HUES48 (cell line): Measurements from ENCODE around the gene RBM8A.

Source experiments
- H3K27ac ChIP-seq: one replicate; pipeline ENCODE4 v1.7.0; 2013; ENCODE audit warnings: low read depth, low read length, inconsistent platforms
- H3K27me3 ChIP-seq: 2 replicates; pipeline ENCODE4 v1.6.1; 2013; ENCODE audit warnings: mild to moderate bottlenecking, low read length; ENCODE audit not compliant: control insufficient read depth, insufficient read depth
- H3K36me3 ChIP-seq: 2 replicates; pipeline ENCODE4 v1.6.1; 2013; ENCODE audit warnings: low read length; ENCODE audit not compliant: control insufficient read depth, insufficient read depth
- H3K4me1 ChIP-seq: 2 replicates; pipeline ENCODE4 v1.6.1; 2013; ENCODE audit warnings: mild to moderate bottlenecking, low read length; ENCODE audit not compliant: control insufficient read depth, insufficient read depth
- H3K4me3 ChIP-seq: 2 replicates; pipeline ENCODE4 v1.5.1; 2013; ENCODE audit warnings: mild to moderate bottlenecking, low read depth, low read length
- H3K9ac ChIP-seq: 2 replicates; pipeline ENCODE4 v1.6.1; 2013; ENCODE audit warnings: mild to moderate bottlenecking, low read depth, low read length, moderate library complexity
- H3K9me3 ChIP-seq: 2 replicates; pipeline ENCODE4 v1.6.1; 2013; ENCODE audit warnings: low read length; ENCODE audit not compliant: control insufficient read depth, insufficient read depth

The RBM8A gene

DNA sequence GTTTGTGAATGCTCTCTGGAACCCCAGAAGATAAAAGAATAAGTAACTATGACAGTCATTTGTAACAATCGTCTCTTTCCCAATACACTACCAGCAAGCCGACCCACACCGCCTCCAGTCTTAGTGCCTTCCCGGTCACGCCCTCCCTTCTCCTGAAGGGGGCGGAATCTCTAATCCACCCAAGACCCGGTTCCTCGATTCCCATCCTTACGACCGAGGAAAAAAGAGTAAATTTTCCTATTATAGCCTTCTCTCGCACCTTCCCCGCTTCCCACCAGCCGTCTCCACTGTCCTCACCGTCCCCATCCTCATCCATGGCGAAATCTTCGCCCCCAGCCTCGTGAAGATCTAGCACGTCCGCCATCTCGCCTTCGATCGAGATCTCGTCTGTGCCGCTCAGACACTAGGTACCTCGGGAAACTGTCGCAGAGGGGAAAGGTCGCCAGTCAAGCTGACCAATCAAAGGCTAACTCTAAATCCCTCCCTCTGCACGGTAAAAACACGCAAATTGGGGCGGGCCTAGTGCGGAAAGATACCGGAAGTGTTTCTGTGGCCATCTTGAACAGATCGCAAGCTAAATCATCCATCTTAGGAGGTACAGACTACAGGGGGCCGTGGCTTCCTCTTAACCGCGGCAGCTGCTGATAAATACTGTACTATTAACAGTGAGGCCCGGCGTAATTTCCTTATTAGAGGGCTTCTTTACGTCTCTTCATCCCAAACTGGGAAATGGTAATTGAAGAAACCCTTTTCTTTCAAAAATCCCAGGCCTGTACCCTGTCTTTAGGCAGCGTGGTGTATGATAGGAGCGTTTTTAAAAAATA, at the start of gene RBM8A:
RBM8A (minus strand) TSS at position 422 of the 824 bp plus-strand sequence; CDS start at position 364, 58 bp downstream.
- Histone ChIP-seq H3K4me1 (peaks cover 4% of the 10 kb centered on the region), H3K36me3 (peaks cover 28% of the 10 kb centered on the region)

DNA sequence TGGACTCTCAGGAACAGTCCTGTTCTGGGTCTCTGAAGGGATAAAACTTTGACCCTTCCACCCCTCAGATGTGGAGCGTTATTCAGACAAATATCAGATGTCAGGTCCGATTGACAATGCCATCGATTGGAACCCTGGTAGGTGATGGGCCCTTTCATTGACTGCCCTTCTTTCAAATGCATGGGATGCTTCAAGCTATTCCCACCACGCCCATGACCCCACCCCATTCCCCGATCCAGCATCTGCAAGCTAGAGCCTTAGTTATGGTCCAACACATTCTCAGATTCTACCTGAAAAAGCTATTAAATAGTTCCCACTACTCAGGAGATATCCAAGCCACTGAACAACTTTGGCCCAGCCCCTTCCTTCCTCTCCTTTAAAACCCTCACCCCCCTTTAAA, 49.7 kb upstream of the RBM8A start:
- H3K9me3 ChIP-seq = no peaks in the 10 kb centered on the region
- no peak overlapping the region for H3K27ac ChIP-seq
- no peaks in the 10 kb centered on the region for H3K36me3 ChIP-seq
- no peaks in the 10 kb centered on the region for H3K27me3 ChIP-seq
- H3K4me1 ChIP-seq = peaks cover 27% of the 10 kb centered on the region
- H3K4me3 ChIP-seq = no peak overlapping the region
- no peak overlapping the region for H3K9ac ChIP-seq

More for the DNA sequence above, at the start of gene RBM8A:
- H3K9ac ChIP-seq = peak within 1 kb of the TSS; percentile 90
- H3K4me3 ChIP-seq = peak within 1 kb of the TSS; percentile 93
- H3K27me3 ChIP-seq = no peaks in the 10 kb centered on the region
- H3K9me3 ChIP-seq = no peaks in the 10 kb centered on the region
- H3K27ac ChIP-seq = peak within 1 kb of the TSS; percentile 96

DNA sequence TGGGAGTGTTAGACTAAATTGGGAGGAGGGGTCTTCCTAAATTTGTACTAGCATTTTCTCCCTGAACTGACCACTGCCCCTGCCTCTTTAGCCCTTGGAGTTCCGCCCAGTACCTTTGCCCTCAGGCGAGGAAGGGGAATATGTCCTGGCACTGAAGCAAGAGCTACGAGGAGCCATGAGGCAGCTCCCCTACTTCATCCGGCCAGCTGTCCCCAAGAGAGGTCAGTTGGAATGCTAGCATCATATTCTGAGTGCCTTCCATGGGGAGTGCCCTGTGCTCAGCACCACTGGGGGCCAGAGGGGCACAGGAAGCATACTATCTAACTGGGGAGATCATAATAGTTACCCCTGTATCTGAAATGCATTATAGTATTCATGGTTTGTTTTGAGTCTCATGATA, 47.9 kb upstream of the RBM8A start:
- Histone ChIP-seq H3K4me1 (peaks cover 27% of the 10 kb centered on the region), H3K9ac (no peak overlapping the region), H3K27me3 (no peaks in the 10 kb centered on the region), H3K36me3 (no peaks in the 10 kb centered on the region), H3K4me3 (no peak overlapping the region), H3K27ac (no peak overlapping the region), H3K9me3 (no peaks in the 10 kb centered on the region)

DNA sequence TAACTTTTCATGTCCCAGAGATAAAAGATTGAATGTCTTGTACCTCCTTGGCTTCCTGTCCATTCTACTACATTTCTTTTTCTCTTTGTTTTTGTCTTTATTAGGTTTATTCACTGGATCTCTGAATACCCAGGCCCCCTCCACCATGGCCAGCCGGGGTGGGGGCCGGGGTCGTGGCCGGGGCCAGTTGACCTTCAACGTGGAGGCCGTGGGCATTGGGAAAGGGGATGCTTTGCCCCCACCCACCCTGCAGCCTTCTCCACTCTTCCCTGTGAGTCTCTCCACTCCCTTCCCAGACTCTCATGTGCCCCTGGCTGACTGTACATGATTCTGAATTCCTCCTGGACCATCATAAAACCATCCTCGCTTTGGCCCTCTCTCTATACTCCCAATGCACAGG, 47.4 kb upstream of the RBM8A start:
- H3K27me3 ChIP-seq = no peaks in the 10 kb centered on the region
- no peaks in the 10 kb centered on the region for H3K9me3 ChIP-seq
- peaks cover 24% of the 10 kb centered on the region for H3K4me1 ChIP-seq
- no peak overlapping the region for H3K4me3 ChIP-seq
- H3K36me3 ChIP-seq = no peaks in the 10 kb centered on the region
- H3K27ac ChIP-seq = no peak overlapping the region
- no peak overlapping the region for H3K9ac ChIP-seq

DNA sequence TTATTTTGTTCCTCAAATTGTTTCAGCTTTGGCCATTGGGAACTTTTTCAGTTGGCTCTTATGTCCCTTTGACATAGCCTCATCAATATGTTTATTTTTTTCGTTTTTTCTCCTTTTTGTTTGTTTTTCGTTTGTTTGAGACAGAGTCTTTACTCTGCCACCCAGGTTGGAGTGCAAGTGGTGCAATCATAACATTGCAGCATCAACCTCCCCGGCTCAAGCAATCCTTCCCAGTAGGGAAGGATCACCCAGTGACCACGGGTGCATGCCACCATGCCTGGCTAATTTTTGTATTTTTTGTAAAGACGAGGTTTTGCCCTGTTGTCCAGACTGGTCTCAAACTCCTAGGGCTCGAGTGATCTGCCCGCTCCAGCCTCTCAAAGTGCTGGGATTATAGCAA, 45.3 kb upstream of the RBM8A start:
- H3K9me3 ChIP-seq = no peaks in the 10 kb centered on the region
- no peaks in the 10 kb centered on the region for H3K36me3 ChIP-seq
- no peak overlapping the region for H3K4me3 ChIP-seq
- no peak overlapping the region for H3K27ac ChIP-seq
- H3K4me1 ChIP-seq = peaks cover 6% of the 10 kb centered on the region
- H3K27me3 ChIP-seq = no peaks in the 10 kb centered on the region
- H3K9ac ChIP-seq = no peak overlapping the region

DNA sequence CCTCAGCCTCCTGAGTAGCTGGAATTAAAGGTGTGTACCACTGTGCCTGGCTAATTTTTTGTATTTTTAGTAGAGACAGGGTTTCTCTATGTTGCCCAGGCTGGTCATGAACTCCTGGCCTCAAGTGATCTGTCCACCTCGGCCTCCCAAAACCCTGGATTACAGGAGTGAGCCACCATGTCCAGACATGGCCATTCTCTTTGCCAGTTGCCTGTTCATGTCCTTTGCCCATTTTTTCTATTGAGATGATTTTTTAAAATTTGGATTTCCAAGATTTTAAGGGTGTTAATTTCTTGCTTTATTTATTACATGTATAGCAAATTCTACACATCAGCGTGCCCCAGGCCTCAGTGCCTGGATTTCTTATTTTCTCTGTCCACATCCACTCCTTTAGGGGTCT, 40.0 kb upstream of the RBM8A start:
- Histone ChIP-seq H3K9ac (no peak overlapping the region), H3K9me3 (no peaks in the 10 kb centered on the region), H3K4me1 (peaks cover 12% of the 10 kb centered on the region), H3K27me3 (peaks cover 20% of the 10 kb centered on the region), H3K4me3 (no peak overlapping the region), H3K36me3 (no peaks in the 10 kb centered on the region), H3K27ac (no peak overlapping the region)

DNA sequence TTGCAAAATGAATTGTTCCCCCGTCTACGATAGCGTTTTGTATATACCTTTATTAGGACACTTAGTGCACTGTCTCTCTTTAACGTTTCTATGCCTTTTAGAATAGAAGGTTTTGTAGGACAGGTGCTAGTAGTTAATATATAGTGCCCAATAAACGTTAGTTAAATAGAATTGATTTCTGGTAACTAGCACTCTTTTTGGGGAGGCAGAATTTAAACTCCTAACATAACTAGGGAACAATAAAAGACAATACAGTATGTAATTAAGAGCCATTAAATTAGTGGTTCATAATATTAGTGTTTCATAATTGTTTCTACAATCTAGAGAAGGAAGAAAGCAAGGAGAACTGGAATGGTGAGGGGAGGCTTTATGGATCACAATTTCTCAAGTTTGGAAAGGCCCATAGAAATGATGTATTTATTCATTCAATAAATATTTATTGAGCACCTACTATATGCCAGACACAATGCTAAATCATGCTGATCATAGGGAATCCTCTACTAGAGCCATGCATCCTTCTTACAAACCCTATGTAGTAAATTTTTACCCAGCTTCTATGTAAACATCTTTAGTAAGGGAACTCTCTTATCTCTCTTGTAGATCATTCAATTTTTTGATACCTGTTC, 37.9 kb upstream of the RBM8A start:
- H3K27ac ChIP-seq = no peak overlapping the region
- H3K9ac ChIP-seq = no peak overlapping the region
- peaks cover 40% of the 10 kb centered on the region for H3K27me3 ChIP-seq
- H3K4me3 ChIP-seq = peak overlapping the region; percentile 79
- no peaks in the 10 kb centered on the region for H3K36me3 ChIP-seq
- no peaks in the 10 kb centered on the region for H3K9me3 ChIP-seq
- H3K4me1 ChIP-seq = peaks cover 12% of the 10 kb centered on the region

DNA sequence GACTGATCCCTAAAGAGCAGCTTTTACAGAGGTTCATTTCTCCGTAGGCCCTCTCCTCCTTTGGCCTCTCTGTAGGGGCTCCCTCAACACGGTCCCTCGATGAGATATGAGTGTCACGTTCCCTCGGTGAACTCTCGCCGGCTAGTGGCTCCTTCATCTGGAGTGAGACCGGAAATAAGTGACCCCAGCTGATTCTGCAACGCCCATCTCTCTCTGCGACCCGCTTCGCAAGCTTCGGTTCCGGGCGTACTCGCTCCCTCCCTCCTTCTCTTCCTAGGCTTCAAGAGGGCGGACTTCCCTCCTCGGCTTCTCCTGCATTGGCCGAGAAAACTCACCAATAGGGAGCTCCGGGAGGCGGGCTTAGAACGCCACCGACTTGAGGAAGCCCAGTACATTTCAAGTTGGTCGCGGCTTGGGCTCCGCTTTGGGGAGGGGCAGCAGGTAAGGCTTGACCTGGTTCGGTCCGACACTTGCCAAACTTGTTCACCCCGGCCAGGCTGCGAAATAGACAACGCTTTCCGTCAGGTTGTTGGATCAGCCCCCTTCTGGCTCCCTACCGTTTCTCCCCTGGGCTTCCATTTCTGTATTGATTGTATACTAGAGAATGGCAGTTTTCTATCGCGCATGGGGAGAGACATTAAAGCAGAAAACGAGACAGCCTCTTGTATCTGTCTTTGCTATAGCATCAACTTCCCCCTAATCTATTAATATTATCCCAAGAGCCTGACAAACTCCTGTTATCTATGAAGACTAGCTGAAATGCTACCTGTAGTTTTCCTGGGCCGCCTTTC, 37.2 kb upstream of the RBM8A start, which contains the start of the genes ANKRD34A and POLR3GL:
ANKRD34A (minus strand) TSS at position 248 of the 791 bp plus-strand sequence. CDS start 2,816 bp downstream, outside the sequence.
POLR3GL (plus strand) TSS at position 363 of the 791 bp plus-strand sequence. CDS start 10,176 bp downstream, outside the sequence.
- H3K27ac ChIP-seq = peak within 1 kb of the TSS; percentile 32
- no peaks in the 10 kb centered on the region for H3K36me3 ChIP-seq
- peak within 1 kb of the TSS; percentile 79 for H3K4me3 ChIP-seq
- H3K27me3 ChIP-seq = peaks cover 47% of the 10 kb centered on the region
- H3K9ac ChIP-seq = no peak within 1 kb of the TSS
- peaks cover 16% of the 10 kb centered on the region for H3K4me1 ChIP-seq
- no peaks in the 10 kb centered on the region for H3K9me3 ChIP-seq

DNA sequence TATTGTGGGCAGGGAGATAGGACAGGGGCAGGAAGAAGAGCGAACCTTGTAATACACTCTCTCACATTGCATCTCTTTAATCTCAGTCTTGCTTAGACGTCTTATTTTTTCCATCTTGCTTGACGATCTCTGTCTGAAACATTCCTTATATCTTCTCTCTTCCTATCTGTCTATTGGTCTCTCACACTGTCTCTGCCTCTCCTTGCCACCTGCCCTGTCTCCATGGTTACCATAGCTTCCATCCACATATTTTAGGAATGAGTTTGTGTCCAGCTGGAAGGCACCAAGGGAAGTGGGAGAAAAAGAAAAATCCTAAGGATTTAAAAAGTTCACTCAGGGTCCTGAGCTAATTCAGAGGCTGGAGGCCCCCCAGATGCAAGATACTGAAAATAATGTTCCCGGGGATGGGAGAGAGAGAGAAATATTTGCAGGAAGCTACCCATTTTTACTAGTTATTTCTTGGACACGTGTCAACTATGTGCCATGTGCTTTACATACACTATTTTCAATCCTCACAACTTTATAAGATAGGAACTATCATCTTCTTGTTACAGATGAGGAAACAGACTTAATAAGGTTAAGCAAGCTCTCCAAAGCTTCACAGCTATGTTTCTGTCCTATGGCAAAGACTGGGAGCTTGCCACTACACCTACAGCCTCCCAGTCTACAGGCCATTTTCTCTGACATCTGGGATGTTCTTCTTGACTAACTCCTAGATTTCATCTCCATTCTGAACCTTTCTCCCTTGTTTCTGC, 36.2 kb upstream of the RBM8A start:
- H3K36me3 ChIP-seq = no peaks in the 10 kb centered on the region
- peaks cover 57% of the 10 kb centered on the region for H3K27me3 ChIP-seq
- H3K9me3 ChIP-seq = no peaks in the 10 kb centered on the region
- no peak overlapping the region for H3K27ac ChIP-seq
- H3K9ac ChIP-seq = no peak overlapping the region
- H3K4me3 ChIP-seq = peak overlapping the region; percentile 79
- peaks cover 16% of the 10 kb centered on the region for H3K4me1 ChIP-seq
